GM12891 (cell line): ENCODE measurements around the gene LYPLAL1.

Source experiments
- POLR2A ChIP-seq: IDR thresholded peaks from 2 replicates; pipeline ENCODE4 v1.6.1; 2011; ENCODE audit warnings: low read depth, low read length, control low read depth
- POLR2AphosphoS5 ChIP-seq: IDR thresholded peaks from 2 replicates; pipeline ENCODE4 v1.6.1; 2011; ENCODE audit warnings: low read depth, low read length, control low read depth
- POU2F2 ChIP-seq: IDR thresholded peaks from 2 replicates; pipeline ENCODE4 v1.6.1; 2011; ENCODE audit warnings: low read depth, mild to moderate bottlenecking, control low read depth, low read length, moderate library complexity
- SPI1 ChIP-seq: IDR thresholded peaks from 2 replicates; pipeline ENCODE4 v1.6.1; 2011; ENCODE audit warnings: low read depth, low read length, control low read depth
- TAF1 ChIP-seq: IDR thresholded peaks from 2 replicates; pipeline ENCODE4 v1.6.1; 2011; ENCODE audit warnings: low read depth, low read length, control low read depth

GRCh38 chr1:219125342-219125741 lies 48.3 kb upstream of the LYPLAL1 start:
- TF ChIP-seq POLR2AphosphoS5 = no peak
- no peak for TF ChIP-seq POLR2A
- TF ChIP-seq TAF1 = no peak
- no peak for TF ChIP-seq SPI1
- TF ChIP-seq POU2F2 = no peak
